Measurements from ENCODE around the gene ZBED5.

DNA sequence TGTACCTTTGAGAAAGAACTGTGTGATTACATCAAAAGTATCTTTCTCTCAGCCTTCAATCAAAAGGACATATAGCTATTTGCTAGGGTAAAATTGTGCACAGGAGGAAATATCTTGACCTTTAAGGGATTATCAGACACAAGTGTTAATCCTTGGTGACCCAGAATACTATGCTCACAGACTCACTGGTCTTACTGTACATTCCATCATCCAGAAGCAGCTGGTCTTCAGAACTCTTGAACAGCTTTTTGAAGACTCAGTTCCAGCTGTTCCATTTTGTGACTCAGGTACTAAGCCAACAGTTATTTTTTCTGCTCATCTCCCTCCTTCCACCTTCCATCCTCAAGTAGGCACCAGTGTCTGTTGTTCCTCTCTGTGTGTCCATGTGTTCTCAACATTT lies 19.8 kb downstream of the ZBED5 start:
- TF ChIP-seq, protein P1, sequence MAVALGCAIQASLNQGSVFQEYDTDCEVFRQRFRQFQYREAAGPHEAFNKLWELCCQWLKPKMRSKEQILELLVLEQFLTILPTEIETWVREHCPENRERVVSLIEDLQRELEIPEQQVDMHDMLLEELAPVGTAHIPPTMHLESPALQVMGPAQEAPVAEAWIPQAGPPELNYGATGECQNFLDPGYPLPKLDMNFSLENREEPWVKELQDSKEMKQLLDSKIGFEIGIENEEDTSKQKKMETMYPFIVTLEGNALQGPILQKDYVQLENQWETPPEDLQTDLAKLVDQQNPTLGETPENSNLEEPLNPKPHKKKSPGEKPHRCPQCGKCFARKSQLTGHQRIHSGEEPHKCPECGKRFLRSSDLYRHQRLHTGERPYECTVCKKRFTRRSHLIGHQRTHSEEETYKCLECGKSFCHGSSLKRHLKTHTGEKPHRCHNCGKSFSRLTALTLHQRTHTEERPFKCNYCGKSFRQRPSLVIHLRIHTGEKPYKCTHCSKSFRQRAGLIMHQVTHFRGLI (CRISPR knock-in tag; IDR thresholded peaks at IDR 0.05) = no peak
- TF ChIP-seq ZNF444 (CRISPR knock-in tag; IDR thresholded peaks at IDR 0.05) = no peak
- TF ChIP-seq, protein P2, sequence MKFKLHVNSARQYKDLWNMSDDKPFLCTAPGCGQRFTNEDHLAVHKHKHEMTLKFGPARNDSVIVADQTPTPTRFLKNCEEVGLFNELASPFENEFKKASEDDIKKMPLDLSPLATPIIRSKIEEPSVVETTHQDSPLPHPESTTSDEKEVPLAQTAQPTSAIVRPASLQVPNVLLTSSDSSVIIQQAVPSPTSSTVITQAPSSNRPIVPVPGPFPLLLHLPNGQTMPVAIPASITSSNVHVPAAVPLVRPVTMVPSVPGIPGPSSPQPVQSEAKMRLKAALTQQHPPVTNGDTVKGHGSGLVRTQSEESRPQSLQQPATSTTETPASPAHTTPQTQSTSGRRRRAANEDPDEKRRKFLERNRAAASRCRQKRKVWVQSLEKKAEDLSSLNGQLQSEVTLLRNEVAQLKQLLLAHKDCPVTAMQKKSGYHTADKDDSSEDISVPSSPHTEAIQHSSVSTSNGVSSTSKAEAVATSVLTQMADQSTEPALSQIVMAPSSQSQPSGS (CRISPR knock-in tag; IDR thresholded peaks at IDR 0.05) = no peak
- no peak for TF ChIP-seq CEBPB (tag; IDR thresholded peaks at IDR 0.05)
- TF ChIP-seq BCLAF1 (IDR thresholded peaks at IDR 0.05; ENCODE audit: borderline replicate concordance in 1 of 2, control insufficient read depth in 1 of 2, low read depth in 2 of 2, low read length in 1 of 2) = no peak
